Gastroesophageal sphincter (tissue), 3 donors: ENCODE results near the gene KLLN.
"Not testable (repeated sequence)": the region's sequence is repeated elsewhere in the genome, so short reads cannot be mapped to it uniquely, and the experiment has no call there.

Experiments
- POLR2A ChIP-seq, 2 donors: fragments of 450-650 bp; IDR thresholded peaks; one replicate each; pipeline ENCODE4 v1.6.1; 2017; ENCODE audit warnings: antibody characterized with exemption in 2 of 2, mild to moderate bottlenecking in 2 of 2, moderate library complexity in 1 of 2
- TF ChIP-seq, protein P1 (sequence below), 4 experiments: fragments of 200-600 bp in 2 of 4; fragments of 450-650 bp in 2 of 4; sonication (generic) in 1 of 4; IDR thresholded peaks; one replicate each; pipeline ENCODE4 v1.5.1; 2017 to 2019; ENCODE audit warnings: antibody characterized with exemption in 4 of 4, mild to moderate bottlenecking in 2 of 4, moderate library complexity in 2 of 4

DNA sequence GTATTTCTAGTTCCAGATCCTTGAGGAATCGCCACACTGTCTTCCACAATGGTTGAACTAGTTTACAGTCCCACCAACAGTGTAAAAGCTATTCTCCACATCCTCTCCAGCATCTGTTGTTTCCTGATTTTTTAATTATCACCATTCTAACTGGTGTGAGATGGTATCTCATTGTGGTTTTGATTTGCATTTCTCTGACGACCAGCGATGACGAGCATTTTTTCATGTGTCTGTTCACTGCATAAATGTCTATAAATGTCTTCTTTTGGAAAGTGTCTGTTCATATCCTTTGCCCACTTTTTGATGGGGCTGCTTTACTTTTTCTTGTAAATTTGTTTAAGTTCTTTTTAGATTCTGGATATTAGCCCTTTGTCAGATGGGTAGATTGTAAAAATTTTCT lies 7.7 kb downstream of the KLLN start:
- TF ChIP-seq, protein P1, sequence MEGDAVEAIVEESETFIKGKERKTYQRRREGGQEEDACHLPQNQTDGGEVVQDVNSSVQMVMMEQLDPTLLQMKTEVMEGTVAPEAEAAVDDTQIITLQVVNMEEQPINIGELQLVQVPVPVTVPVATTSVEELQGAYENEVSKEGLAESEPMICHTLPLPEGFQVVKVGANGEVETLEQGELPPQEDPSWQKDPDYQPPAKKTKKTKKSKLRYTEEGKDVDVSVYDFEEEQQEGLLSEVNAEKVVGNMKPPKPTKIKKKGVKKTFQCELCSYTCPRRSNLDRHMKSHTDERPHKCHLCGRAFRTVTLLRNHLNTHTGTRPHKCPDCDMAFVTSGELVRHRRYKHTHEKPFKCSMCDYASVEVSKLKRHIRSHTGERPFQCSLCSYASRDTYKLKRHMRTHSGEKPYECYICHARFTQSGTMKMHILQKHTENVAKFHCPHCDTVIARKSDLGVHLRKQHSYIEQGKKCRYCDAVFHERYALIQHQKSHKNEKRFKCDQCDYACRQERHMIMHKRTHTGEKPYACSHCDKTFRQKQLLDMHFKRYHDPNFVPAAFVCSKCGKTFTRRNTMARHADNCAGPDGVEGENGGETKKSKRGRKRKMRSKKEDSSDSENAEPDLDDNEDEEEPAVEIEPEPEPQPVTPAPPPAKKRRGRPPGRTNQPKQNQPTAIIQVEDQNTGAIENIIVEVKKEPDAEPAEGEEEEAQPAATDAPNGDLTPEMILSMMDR (IDR thresholded peaks at IDR 0.05) = not testable (repeated sequence)
- not testable (repeated sequence) for TF ChIP-seq POLR2A (IDR thresholded peaks at IDR 0.05)
